ENCODE results near the gene NELFE.
"Not testable (repeated sequence)": the region's sequence is repeated elsewhere in the genome, so short reads cannot be mapped to it uniquely, and the experiment has no call there.

GRCh38 chr6:31932137-31932536 is 26.6 kb downstream of the NELFE start:
- not testable (repeated sequence) for TF ChIP-seq CTCF (conservative IDR thresholded peaks at IDR 0.05 in 1 of 2, IDR thresholded peaks at IDR 0.05 in 1 of 2; ENCODE audit: low read depth in 1 of 2, low read length in 2 of 2); EZH2 (IDR thresholded peaks at IDR 0.05; ENCODE audit: low read length, missing control alignments)

All from fibroblast of lung (primary cell).